Measurements from ENCODE around the gene RLF.

RLF gene

GRCh38 chr1:40266786-40267535 is 105.8 kb downstream of the RLF start:
- in situ Hi-C loops (cut with MboI; ENCODE audit: low sequenced_read_pairs), result no loop called here

GRCh38 chr1:40267767-40268187 is 106.6 kb downstream of the RLF start:
- in situ Hi-C loops (cut with MboI; ENCODE audit: low sequenced_read_pairs), result no loop called here

GRCh38 chr1:40268211-40268610 is 107.0 kb downstream of the RLF start:
- in situ Hi-C loops (cut with MboI; ENCODE audit: low sequenced_read_pairs), result no loop called here

- in situ Hi-C loops (cut with MboI; ENCODE audit: low sequenced_read_pairs), result no loop called here
Observed at GRCh38 chr1:40270152-40270834, 109.1 kb downstream of the RLF start.

- in situ Hi-C loops (cut with MboI; ENCODE audit: low sequenced_read_pairs), result no loop called here
Observed at GRCh38 chr1:40272653-40273213, 111.5 kb downstream of the RLF start.

GRCh38 chr1:40273547-40274166 is 112.5 kb downstream of the RLF start:
- in situ Hi-C loops (cut with MboI; ENCODE audit: low sequenced_read_pairs), result no loop called here

GRCh38 chr1:40274331-40274730 is 113.1 kb downstream of the RLF start:
- in situ Hi-C loops (cut with MboI; ENCODE audit: low sequenced_read_pairs), result no loop called here

- in situ Hi-C loops (cut with MboI; ENCODE audit: low sequenced_read_pairs), result no loop called here
Observed at GRCh38 chr1:40276122-40276521, 114.9 kb downstream of the RLF start.

GRCh38 chr1:40281853-40282252 is 120.7 kb downstream of the RLF start:
- in situ Hi-C loops (cut with MboI; ENCODE audit: low sequenced_read_pairs), result no loop called here

All from hTERT RPE-1 (cell line).